NCI-H2196 (cell line): ENCODE measurements around the gene IGFL1.
A peak's percentile ranks its signal among the peaks of the same experiment; 100 is the strongest.
"Not testable (repeated sequence)": the region's sequence is repeated elsewhere in the genome, so short reads cannot be mapped to it uniquely, and the experiment has no call there.

ENCODE experiments used
- DNase-seq: peaks from one replicate; lab custom pipeline; 2025; ENCODE audit not compliant: unreplicated experiment; lab: John Stamatoyannopoulos, UW

Gene IGFL1

GRCh38 chr19:46229442-46229841, at the start of gene IGFL1:
IGFL1 (plus strand) TSS chr19:46229742; CDS start chr19:46229775, 33 bp downstream.
- no peak for DNase-seq

- DNase-seq: no peak
Observed at GRCh38 chr19:46180701-46181387, 48.7 kb upstream of the IGFL1 start.

GRCh38 chr19:46181388-46181779, 48.2 kb upstream of the IGFL1 start:
- no peak for DNase-seq

- no peak for DNase-seq
Observed at GRCh38 chr19:46182476-46182875, 47.1 kb upstream of the IGFL1 start.

- DNase-seq: not testable (repeated sequence)
Observed at GRCh38 chr19:46184775-46185710, 44.5 kb upstream of the IGFL1 start.

- DNase-seq: no peak
Observed at GRCh38 chr19:46186101-46186716, 43.3 kb upstream of the IGFL1 start.

GRCh38 chr19:46186717-46187101, 42.8 kb upstream of the IGFL1 start:
- DNase-seq: no peak

GRCh38 chr19:46189971-46190888, 39.3 kb upstream of the IGFL1 start:
- no peak for DNase-seq

GRCh38 chr19:46191356-46191755, 38.2 kb upstream of the IGFL1 start:
- no peak for DNase-seq

- DNase-seq: no peak
Observed at GRCh38 chr19:46191972-46192371, 37.6 kb upstream of the IGFL1 start.

GRCh38 chr19:46192626-46192991, 36.9 kb upstream of the IGFL1 start:
- not testable (repeated sequence) for DNase-seq

- DNase-seq: peak; percentile 47
Observed at GRCh38 chr19:46192992-46193650, 36.4 kb upstream of the IGFL1 start.

GRCh38 chr19:46193678-46194077, 35.9 kb upstream of the IGFL1 start:
- DNase-seq: no peak

- no peak for DNase-seq
Observed at GRCh38 chr19:46195104-46195503, 34.4 kb upstream of the IGFL1 start.

GRCh38 chr19:46195919-46196318, 33.6 kb upstream of the IGFL1 start:
- DNase-seq: not testable (repeated sequence)

- no peak for DNase-seq
Observed at GRCh38 chr19:46196410-46197124, 33.0 kb upstream of the IGFL1 start.

GRCh38 chr19:46197314-46198070, 32.0 kb upstream of the IGFL1 start:
- DNase-seq: no peak

GRCh38 chr19:46198756-46199155, 30.8 kb upstream of the IGFL1 start:
- DNase-seq: no peak
